ENCODE measurements around the gene SMIM20. TPM values are rescaled to one million over a fixed set of nuclear protein-coding genes. Genes with fewer than 3 reads are reported as not detected.

The SMIM20 gene
- total RNA-seq, 1 donor from 2014 or later: 19.2 TPM

GRCh38 chr4:25879991-25880651, 33.9 kb upstream of the SMIM20 start:
- no peaks in the 10 kb centered on the region for H3K4me1 Mint-ChIP-seq (ENCODE audit: low read depth)
- no peaks in the 10 kb centered on the region for H3K36me3 Mint-ChIP-seq (ENCODE audit: low read depth)
- peaks cover 5% of the 10 kb centered on the region for H3K27me3 Mint-ChIP-seq (ENCODE audit: insufficient read depth)
- no peak overlapping the region for H3K27ac Mint-ChIP-seq
- DNase-seq (ENCODE audit: low spot score): no peak
- no peaks in the 10 kb centered on the region for H3K9me3 Mint-ChIP-seq
- intact Hi-C loops (cut with micrococcal nuclease): no loop called here
- no peak overlapping the region for H3K4me3 Mint-ChIP-seq

GRCh38 chr4:25881193-25881592, 32.8 kb upstream of the SMIM20 start:
- Mint-ChIP-seq H3K4me1 (ENCODE audit: low read depth) (no peaks in the 10 kb centered on the region), H3K36me3 (ENCODE audit: low read depth) (no peaks in the 10 kb centered on the region), H3K4me3 (no peak overlapping the region), H3K27ac (no peak overlapping the region), H3K9me3 (no peaks in the 10 kb centered on the region), H3K27me3 (ENCODE audit: insufficient read depth) (peaks cover 2% of the 10 kb centered on the region)
- DNase-seq (ENCODE audit: low spot score): no peak
- intact Hi-C loops (cut with micrococcal nuclease): no loop called here

GRCh38 chr4:25882226-25882625, 31.8 kb upstream of the SMIM20 start:
- Mint-ChIP-seq H3K4me1 (ENCODE audit: low read depth) (no peaks in the 10 kb centered on the region), H3K27ac (no peak overlapping the region), H3K27me3 (ENCODE audit: insufficient read depth) (peaks cover 2% of the 10 kb centered on the region), H3K9me3 (no peaks in the 10 kb centered on the region), H3K36me3 (ENCODE audit: low read depth) (no peaks in the 10 kb centered on the region), H3K4me3 (no peak overlapping the region)
- intact Hi-C loops (cut with micrococcal nuclease): no loop called here
- no peak for DNase-seq (ENCODE audit: low spot score)

- H3K36me3 Mint-ChIP-seq (ENCODE audit: low read depth): no peaks in the 10 kb centered on the region
- H3K4me1 Mint-ChIP-seq (ENCODE audit: low read depth): no peaks in the 10 kb centered on the region
- intact Hi-C loops (cut with micrococcal nuclease): no loop called here
Observed at GRCh38 chr4:25883565-25883964, 30.5 kb upstream of the SMIM20 start.

GRCh38 chr4:25884031-25884782, 29.8 kb upstream of the SMIM20 start:
- H3K9me3 Mint-ChIP-seq: no peaks in the 10 kb centered on the region
- H3K27me3 Mint-ChIP-seq (ENCODE audit: insufficient read depth): peaks cover 2% of the 10 kb centered on the region
- no peaks in the 10 kb centered on the region for H3K36me3 Mint-ChIP-seq (ENCODE audit: low read depth)
- intact Hi-C loops (cut with micrococcal nuclease): no loop called here
- H3K4me1 Mint-ChIP-seq (ENCODE audit: low read depth): no peaks in the 10 kb centered on the region
- H3K4me3 Mint-ChIP-seq: no peak overlapping the region
- DNase-seq (ENCODE audit: low spot score): no peak
- no peak overlapping the region for H3K27ac Mint-ChIP-seq

More at GRCh38 chr4:25883565-25883964, 30.5 kb upstream of the SMIM20 start:
- Mint-ChIP-seq H3K27me3 (ENCODE audit: insufficient read depth) (peaks cover 2% of the 10 kb centered on the region), H3K9me3 (no peaks in the 10 kb centered on the region), H3K4me3 (no peak overlapping the region), H3K27ac (no peak overlapping the region)
- DNase-seq (ENCODE audit: low spot score): no peak

GRCh38 chr4:25888781-25889180, 25.2 kb upstream of the SMIM20 start:
- no peak overlapping the region for H3K27ac Mint-ChIP-seq
- no peak overlapping the region for H3K4me3 Mint-ChIP-seq
- no peak for DNase-seq (ENCODE audit: low spot score)
- intact Hi-C loops (cut with micrococcal nuclease): no loop called here
- no peaks in the 10 kb centered on the region for H3K36me3 Mint-ChIP-seq (ENCODE audit: low read depth)
- no peaks in the 10 kb centered on the region for H3K9me3 Mint-ChIP-seq
- no peaks in the 10 kb centered on the region for H3K4me1 Mint-ChIP-seq (ENCODE audit: low read depth)
- H3K27me3 Mint-ChIP-seq (ENCODE audit: insufficient read depth): no peaks in the 10 kb centered on the region

GRCh38 chr4:25889589-25890503, 24.2 kb upstream of the SMIM20 start:
- H3K9me3 Mint-ChIP-seq: no peaks in the 10 kb centered on the region
- H3K36me3 Mint-ChIP-seq (ENCODE audit: low read depth): no peaks in the 10 kb centered on the region
- no peak overlapping the region for H3K27ac Mint-ChIP-seq
- H3K4me3 Mint-ChIP-seq: no peak overlapping the region
- no peaks in the 10 kb centered on the region for H3K4me1 Mint-ChIP-seq (ENCODE audit: low read depth)
- intact Hi-C loops (cut with micrococcal nuclease): no loop called here
- peaks cover 1% of the 10 kb centered on the region for H3K27me3 Mint-ChIP-seq (ENCODE audit: insufficient read depth)
- no peak for DNase-seq (ENCODE audit: low spot score)

GRCh38 chr4:25890571-25891485, 23.2 kb upstream of the SMIM20 start:
- intact Hi-C loops (cut with micrococcal nuclease): no loop called here
- DNase-seq (ENCODE audit: low spot score): no peak
- no peak overlapping the region for H3K27ac Mint-ChIP-seq
- H3K4me1 Mint-ChIP-seq (ENCODE audit: low read depth): no peaks in the 10 kb centered on the region
- H3K4me3 Mint-ChIP-seq: no peak overlapping the region
- H3K9me3 Mint-ChIP-seq: no peaks in the 10 kb centered on the region
- no peaks in the 10 kb centered on the region for H3K36me3 Mint-ChIP-seq (ENCODE audit: low read depth)
- peaks cover 1% of the 10 kb centered on the region for H3K27me3 Mint-ChIP-seq (ENCODE audit: insufficient read depth)

- no peaks in the 10 kb centered on the region for H3K36me3 Mint-ChIP-seq (ENCODE audit: low read depth)
- intact Hi-C loops (cut with micrococcal nuclease): no loop called here
- peaks cover 1% of the 10 kb centered on the region for H3K27me3 Mint-ChIP-seq (ENCODE audit: insufficient read depth)
- no peak overlapping the region for H3K27ac Mint-ChIP-seq
- H3K4me1 Mint-ChIP-seq (ENCODE audit: low read depth): no peaks in the 10 kb centered on the region
- H3K9me3 Mint-ChIP-seq: no peaks in the 10 kb centered on the region
- H3K4me3 Mint-ChIP-seq: no peak overlapping the region
- DNase-seq (ENCODE audit: low spot score): no peak
Observed at GRCh38 chr4:25892796-25893195, 21.2 kb upstream of the SMIM20 start.

GRCh38 chr4:25896776-25897539, 17.1 kb upstream of the SMIM20 start:
- intact Hi-C loops (cut with micrococcal nuclease): no loop called here
- H3K27ac Mint-ChIP-seq: no peak overlapping the region
- H3K36me3 Mint-ChIP-seq (ENCODE audit: low read depth): no peaks in the 10 kb centered on the region
- H3K4me3 Mint-ChIP-seq: no peak overlapping the region
- H3K4me1 Mint-ChIP-seq (ENCODE audit: low read depth): no peaks in the 10 kb centered on the region
- no peaks in the 10 kb centered on the region for H3K9me3 Mint-ChIP-seq
- H3K27me3 Mint-ChIP-seq (ENCODE audit: insufficient read depth): peaks cover 1% of the 10 kb centered on the region
- DNase-seq (ENCODE audit: low spot score): no peak

- DNase-seq (ENCODE audit: low spot score): no peak
- no peaks in the 10 kb centered on the region for H3K36me3 Mint-ChIP-seq (ENCODE audit: low read depth)
- H3K27ac Mint-ChIP-seq: no peak overlapping the region
- H3K4me3 Mint-ChIP-seq: no peak overlapping the region
- H3K4me1 Mint-ChIP-seq (ENCODE audit: low read depth): no peaks in the 10 kb centered on the region
- intact Hi-C loops (cut with micrococcal nuclease): no loop called here
- no peaks in the 10 kb centered on the region for H3K9me3 Mint-ChIP-seq
- H3K27me3 Mint-ChIP-seq (ENCODE audit: insufficient read depth): peaks cover 2% of the 10 kb centered on the region
Observed at GRCh38 chr4:25900310-25900709, 13.7 kb upstream of the SMIM20 start.

- H3K27ac Mint-ChIP-seq: no peak overlapping the region
- intact Hi-C loops (cut with micrococcal nuclease): no loop called here
Observed at GRCh38 chr4:25901030-25901430, 13.0 kb upstream of the SMIM20 start.

More at GRCh38 chr4:25901030-25901430, 13.0 kb upstream of the SMIM20 start:
- no peaks in the 10 kb centered on the region for H3K9me3 Mint-ChIP-seq
- peaks cover 2% of the 10 kb centered on the region for H3K27me3 Mint-ChIP-seq (ENCODE audit: insufficient read depth)
- H3K4me3 Mint-ChIP-seq: no peak overlapping the region
- H3K36me3 Mint-ChIP-seq (ENCODE audit: low read depth): no peaks in the 10 kb centered on the region
- DNase-seq (ENCODE audit: low spot score): no peak
- no peaks in the 10 kb centered on the region for H3K4me1 Mint-ChIP-seq (ENCODE audit: low read depth)
